Spinal cord (tissue), 10 donors: ENCODE data around the gene RBMS2. TPM values are rescaled to one million over a fixed set of nuclear protein-coding genes. Genes with fewer than 3 reads are reported as not detected.

Experiments used
- DNase-seq, 6 donors: peaks; one replicate each; pipeline versions ENCODE4 v3.0.0 to v3.0.0-alpha.2; 2013 to 2015; ENCODE audit warnings: low spot score in 6 of 6, low read depth in 4 of 6
- H3K27ac ChIP-seq: one replicate; pipeline ENCODE4 v1.5.1; 2013; ENCODE audit warnings: low read depth, low read length, control low read depth
- H3K27me3 ChIP-seq: one replicate; pipeline ENCODE4 v1.6.1; 2013; ENCODE audit warnings: low read length; ENCODE audit not compliant: control insufficient read depth, insufficient read depth
- H3K36me3 ChIP-seq: one replicate; pipeline ENCODE4 v1.6.1; 2013; ENCODE audit warnings: low read length; ENCODE audit not compliant: control insufficient read depth, insufficient read depth
- H3K4me1 ChIP-seq: one replicate; pipeline ENCODE4 v1.6.1; 2013; ENCODE audit warnings: low read length; ENCODE audit not compliant: control insufficient read depth, insufficient read depth
- H3K4me3 ChIP-seq: one replicate; pipeline ENCODE4 v1.5.1; 2013; ENCODE audit warnings: low read depth, low read length, control low read depth
- H3K9me3 ChIP-seq: one replicate; pipeline ENCODE4 v1.6.1; 2013; ENCODE audit warnings: low read length; ENCODE audit not compliant: control insufficient read depth, insufficient read depth
- WGBS: methylation state at CpG from one replicate; pipeline ENCODE4 v1.1.5; 2013; ENCODE audit warnings: missing lambda C conversion rate; ENCODE audit not compliant: insufficient coverage; 5-methylcytosine and 5-hydroxymethylcytosine counted together
- polyA plus RNA-seq, 2 donors: library from polyadenylated mRNA; unstranded; fragments of 120-200 nt; gene quantifications; one replicate each; pipeline ENCODE4 v1.2.1, GENCODE V29; 2013; ENCODE audit not compliant: insufficient read length in 2 of 2
- total RNA-seq, 2 donors: library from RNA; depleted of rRNA in 1 of 2; stranded (reverse); fragments of 120-200 nt in 1 of 2; fragments of >200 nt in 1 of 2; gene quantifications; one replicate each; pipeline versions ENCODE4 v1.2.3 to v1.2.4, GENCODE V29; 2013 to 2014
- donor health status: healthy.

RBMS2 gene
- total and polyA plus RNA-seq, 4 donors = 12.3 to 23.7 (median 16.4) TPM

DNA sequence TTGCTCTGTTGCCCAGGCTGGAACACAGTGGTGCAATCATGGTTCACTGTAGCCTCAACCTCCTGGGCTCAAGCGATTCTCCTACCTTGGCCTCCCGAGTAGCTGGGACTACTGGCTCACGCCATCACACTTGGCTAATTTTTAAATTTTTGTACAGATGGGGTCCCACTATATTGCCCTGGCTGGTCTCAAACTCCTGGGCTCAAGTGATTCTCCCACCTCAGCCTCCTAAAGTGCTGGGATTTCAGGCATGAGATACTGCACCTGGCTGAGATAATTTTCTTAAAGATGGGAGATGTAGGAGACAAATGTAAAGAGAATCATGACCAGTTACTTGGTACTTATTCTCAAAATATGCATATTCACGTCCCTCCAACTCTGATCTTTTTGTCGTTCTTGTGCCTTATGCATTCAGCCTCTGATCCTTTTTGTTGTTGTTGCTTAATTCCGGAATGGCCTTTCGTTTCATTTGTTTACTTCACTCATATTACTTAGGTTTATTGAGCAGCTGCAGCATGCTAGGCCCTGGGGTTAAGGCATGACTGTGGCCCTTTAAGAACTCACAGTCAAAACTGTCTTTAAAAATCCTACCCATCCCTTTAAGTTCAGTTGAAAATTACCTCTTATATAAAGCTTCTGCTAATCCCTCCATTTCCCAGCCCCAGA lies 8.9 kb downstream of the RBMS2 start:
- DNase-seq = no peak
- no peaks in the 10 kb centered on the region for H3K27me3 ChIP-seq
- no peaks in the 10 kb centered on the region for H3K4me1 ChIP-seq
- H3K27ac ChIP-seq = no peak overlapping the region
- H3K4me3 ChIP-seq = no peak overlapping the region
- WGBS = 100% methylated on average over 2 of the region's 7 CpGs
- H3K36me3 ChIP-seq = no peaks in the 10 kb centered on the region
- H3K9me3 ChIP-seq = no peaks in the 10 kb centered on the region

DNA sequence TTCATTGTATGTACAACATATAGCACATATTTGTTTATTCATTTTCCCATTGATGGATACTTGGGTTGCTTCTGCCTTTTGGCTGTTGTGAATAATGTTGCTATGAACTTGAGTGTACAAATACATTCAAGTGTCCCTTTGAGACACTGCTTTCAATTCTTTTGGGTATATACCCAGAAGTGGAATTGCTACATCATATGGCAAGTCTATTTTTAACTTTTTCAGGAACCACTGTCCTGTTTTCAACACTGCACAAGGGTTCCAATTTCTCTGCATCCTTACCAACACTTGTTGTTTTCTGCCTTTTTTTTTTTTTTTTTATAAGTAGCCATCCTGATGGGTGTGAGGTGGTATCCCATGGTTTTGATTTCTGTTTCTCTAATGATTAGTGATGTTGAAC lies 15.9 kb downstream of the RBMS2 start:
- H3K4me3 ChIP-seq = no peak overlapping the region
- H3K27ac ChIP-seq = no peak overlapping the region
- H3K27me3 ChIP-seq = no peaks in the 10 kb centered on the region
- no peak for DNase-seq
- no peaks in the 10 kb centered on the region for H3K9me3 ChIP-seq
- no peaks in the 10 kb centered on the region for H3K36me3 ChIP-seq
- H3K4me1 ChIP-seq = no peaks in the 10 kb centered on the region

DNA sequence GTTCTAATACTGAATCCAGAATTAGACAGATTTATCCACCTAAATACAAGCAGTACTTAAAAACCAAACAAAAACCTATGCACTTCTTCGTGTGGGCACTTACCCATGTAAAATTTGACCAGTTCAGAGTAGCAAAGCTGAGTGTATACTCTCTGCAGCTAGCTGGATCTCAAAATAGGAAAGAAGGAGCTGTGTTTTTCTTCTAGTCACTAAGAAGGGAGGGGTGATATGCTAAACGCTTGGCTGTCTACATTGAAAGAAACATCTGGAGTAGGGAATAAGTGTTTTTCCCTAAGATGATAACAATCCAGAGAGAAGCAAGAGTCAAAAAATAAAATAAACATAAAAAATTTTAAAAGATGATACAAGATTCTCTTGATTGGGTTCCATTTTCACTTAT lies 20.0 kb downstream of the RBMS2 start:
- H3K4me1 ChIP-seq = no peaks in the 10 kb centered on the region
- H3K9me3 ChIP-seq = no peaks in the 10 kb centered on the region
- WGBS = no CpG with 5 or more reads among the region's 2 CpGs
- DNase-seq = no peak
- no peak overlapping the region for H3K4me3 ChIP-seq
- no peak overlapping the region for H3K27ac ChIP-seq
- no peaks in the 10 kb centered on the region for H3K27me3 ChIP-seq
- no peaks in the 10 kb centered on the region for H3K36me3 ChIP-seq

DNA sequence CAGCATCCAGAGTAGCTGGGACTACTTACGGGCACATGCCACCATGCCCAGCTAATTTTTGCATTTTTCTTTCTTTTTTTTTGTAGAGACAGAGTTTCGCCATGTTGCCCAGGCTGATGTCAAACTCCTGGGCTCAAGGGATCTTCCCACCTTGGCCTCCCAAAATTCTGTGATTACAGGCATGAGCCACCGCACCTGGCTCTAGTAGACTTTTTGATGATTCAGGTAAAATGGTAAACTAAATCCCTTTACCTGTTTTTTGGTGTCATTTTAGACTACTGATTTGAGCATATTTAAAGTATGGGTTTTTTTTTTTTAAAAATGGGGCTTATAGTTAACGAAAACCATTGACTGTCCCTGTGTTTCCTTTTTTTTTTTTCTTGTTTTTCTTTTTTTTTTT lies 20.5 kb downstream of the RBMS2 start:
- Histone ChIP-seq H3K27me3 (no peaks in the 10 kb centered on the region), H3K4me1 (no peaks in the 10 kb centered on the region), H3K4me3 (no peak overlapping the region), H3K36me3 (no peaks in the 10 kb centered on the region), H3K27ac (no peak overlapping the region), H3K9me3 (no peaks in the 10 kb centered on the region)
- no peak for DNase-seq
- WGBS = 100% methylated on average over 1 of the region's 4 CpGs

DNA sequence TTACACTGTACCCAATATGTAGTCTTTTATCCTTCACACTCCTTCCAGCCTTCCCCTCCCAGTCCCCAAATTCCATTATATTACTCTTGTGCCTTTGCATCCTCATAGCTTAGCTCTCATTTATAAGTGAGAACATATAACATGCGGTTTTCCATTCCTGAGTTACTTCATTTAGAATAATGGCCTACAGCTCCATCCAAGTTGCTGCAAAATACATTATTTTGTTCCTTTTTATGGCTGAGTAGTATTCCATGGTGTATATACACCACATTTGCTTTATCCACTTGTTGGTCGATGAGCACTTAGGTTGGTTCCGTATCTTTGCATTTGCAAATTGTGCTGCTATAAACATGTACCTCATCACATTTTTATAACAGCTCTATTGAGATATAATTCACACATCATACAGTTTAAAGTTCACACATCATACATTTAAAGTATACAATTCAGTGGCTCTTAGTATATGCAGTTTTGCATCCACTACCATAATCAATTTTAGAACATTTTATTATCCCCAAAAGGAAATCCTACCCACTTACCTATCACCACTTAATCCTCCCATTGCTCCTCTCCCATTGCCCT lies 23.5 kb downstream of the RBMS2 start:
- no peak overlapping the region for H3K27ac ChIP-seq
- no peaks in the 10 kb centered on the region for H3K4me1 ChIP-seq
- no peaks in the 10 kb centered on the region for H3K27me3 ChIP-seq
- H3K9me3 ChIP-seq = no peaks in the 10 kb centered on the region
- H3K4me3 ChIP-seq = no peak overlapping the region
- WGBS = no CpG with 5 or more reads among the region's 3 CpGs
- no peaks in the 10 kb centered on the region for H3K36me3 ChIP-seq
- no peak for DNase-seq

DNA sequence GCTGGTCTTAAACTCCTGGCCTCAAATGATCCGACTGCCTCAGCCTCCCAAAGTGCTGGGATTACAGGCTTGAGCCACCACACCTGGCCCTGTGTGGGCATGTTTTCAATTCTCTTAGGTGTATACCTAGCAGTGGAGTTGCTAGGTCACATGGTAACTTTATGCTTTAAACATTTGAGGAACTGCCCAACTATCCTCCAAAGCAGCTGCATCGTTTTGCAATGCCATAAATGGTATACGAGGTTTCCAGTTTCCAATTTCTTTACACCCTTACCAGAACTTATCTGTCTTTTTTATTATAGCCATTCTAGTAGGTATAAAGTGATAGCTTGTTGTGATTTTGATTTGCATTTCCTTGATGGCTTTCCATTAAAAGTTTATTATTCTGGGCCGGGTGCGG lies 25.1 kb downstream of the RBMS2 start:
- WGBS = 100% methylated on average over 3 of the region's 5 CpGs
- Histone ChIP-seq H3K9me3 (no peaks in the 10 kb centered on the region), H3K4me1 (no peaks in the 10 kb centered on the region), H3K36me3 (no peaks in the 10 kb centered on the region), H3K4me3 (no peak overlapping the region), H3K27me3 (no peaks in the 10 kb centered on the region), H3K27ac (no peak overlapping the region)
- DNase-seq = no peak

DNA sequence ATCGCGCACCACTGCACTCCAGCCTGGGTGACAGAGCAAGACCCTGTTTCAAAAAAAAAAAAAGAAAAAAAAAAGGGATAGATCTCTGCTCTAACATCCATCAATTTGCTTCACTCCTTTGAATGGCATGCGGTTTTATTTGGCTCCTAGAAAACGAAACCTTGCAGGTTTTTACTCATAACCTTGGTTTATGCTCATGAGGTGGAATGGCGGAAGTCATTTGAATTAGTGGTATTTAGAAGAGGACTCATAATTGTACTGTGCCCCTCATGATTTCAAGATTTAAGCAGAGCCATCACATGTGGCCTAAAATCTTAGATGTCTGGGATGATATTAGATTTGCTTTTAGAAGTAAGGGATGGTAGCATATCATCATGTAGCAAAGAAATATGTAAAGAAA lies 29.4 kb downstream of the RBMS2 start:
- DNase-seq = no peak
- Histone ChIP-seq H3K9me3 (no peaks in the 10 kb centered on the region), H3K4me1 (no peaks in the 10 kb centered on the region), H3K36me3 (no peaks in the 10 kb centered on the region), H3K27me3 (no peaks in the 10 kb centered on the region), H3K27ac (no peak overlapping the region), H3K4me3 (no peak overlapping the region)
- 100% methylated on average over 1 of the region's 5 CpGs for WGBS

DNA sequence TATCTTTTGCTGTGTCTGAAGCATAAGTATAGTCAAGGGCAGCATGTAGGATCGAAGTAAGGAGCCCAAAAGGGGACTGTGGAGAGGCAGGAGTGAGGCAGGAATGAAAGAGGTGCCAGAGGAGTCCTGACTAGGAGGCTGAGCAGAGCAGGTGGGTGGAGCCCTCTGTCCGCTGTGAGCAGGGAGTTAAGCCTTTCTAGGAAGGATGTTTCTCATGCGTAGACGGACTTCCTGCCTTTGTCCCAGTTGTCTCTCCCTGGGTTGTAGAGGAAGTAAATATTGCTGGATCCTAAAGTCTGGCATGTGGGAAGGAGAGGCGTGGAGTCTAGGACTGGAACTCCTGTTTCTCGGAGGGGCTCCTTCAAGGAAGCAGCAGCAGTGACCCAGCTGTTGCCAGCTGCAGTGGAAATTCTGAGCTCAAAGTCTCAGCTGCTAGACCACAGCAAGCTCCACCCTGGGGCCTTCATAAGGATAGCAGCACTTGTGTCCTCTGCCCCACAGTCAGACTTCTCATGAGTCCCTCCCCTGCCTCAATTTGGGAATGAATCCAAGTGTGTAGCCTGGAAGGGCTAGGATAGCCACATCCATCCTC lies 44.0 kb downstream of the RBMS2 start:
- no peaks in the 10 kb centered on the region for H3K4me1 ChIP-seq
- WGBS = 44% methylated on average over 5 of the region's 6 CpGs
- peak; percentile 2 to 79 (median 26) for DNase-seq
- H3K4me3 ChIP-seq = peak overlapping the region; percentile 21
- H3K9me3 ChIP-seq = no peaks in the 10 kb centered on the region
- peaks cover 18% of the 10 kb centered on the region for H3K36me3 ChIP-seq
- H3K27ac ChIP-seq = peak overlapping the region; percentile 96
- no peaks in the 10 kb centered on the region for H3K27me3 ChIP-seq

DNA sequence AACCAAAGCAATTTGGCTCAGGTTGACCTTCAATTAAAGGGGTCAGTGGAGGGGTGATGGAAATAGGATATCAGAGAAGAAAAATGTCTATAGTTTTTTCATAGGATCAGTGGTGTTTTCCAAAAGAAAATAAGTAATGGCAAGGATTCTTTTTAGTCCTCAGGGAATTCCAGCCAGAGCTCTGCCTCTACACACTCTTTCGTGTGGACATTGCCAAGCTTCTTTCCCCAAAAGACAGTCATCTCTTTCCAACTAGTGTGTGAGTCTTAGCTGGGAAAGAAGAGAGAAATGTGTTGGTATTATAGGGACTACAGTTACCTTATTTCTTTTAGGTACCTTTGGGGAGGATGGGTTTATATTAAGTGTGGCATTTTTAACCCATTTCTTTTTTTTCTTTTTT lies 46.5 kb downstream of the RBMS2 start:
- H3K4me3 ChIP-seq = no peak overlapping the region
- no peaks in the 10 kb centered on the region for H3K9me3 ChIP-seq
- DNase-seq = no peak
- H3K27me3 ChIP-seq = no peaks in the 10 kb centered on the region
- no CpG with 5 or more reads among the region's 1 CpG for WGBS
- H3K36me3 ChIP-seq = peaks cover 17% of the 10 kb centered on the region
- no peaks in the 10 kb centered on the region for H3K4me1 ChIP-seq
- H3K27ac ChIP-seq = no peak overlapping the region

DNA sequence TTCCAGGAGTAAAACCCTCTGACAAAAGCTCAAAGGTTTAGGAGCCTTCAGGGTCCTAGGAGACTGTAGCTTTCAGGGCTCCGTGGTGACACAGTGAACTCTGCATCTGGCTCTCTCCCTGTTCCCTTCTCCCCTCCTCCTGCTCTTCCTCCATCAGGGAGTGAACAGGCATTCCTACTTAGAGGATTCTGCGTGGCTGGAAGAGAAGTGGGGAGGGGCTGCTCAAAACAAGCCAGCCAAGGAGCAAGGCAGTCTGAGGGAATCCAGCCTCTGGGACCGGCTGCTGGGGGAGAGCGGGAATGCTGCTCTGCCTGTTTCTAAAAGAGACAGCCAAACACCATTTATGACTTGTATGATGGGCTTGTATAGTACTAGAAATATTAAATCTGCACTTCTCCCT lies 49.5 kb downstream of the RBMS2 start:
- Histone ChIP-seq H3K27ac (peak overlapping the region; percentile 42), H3K9me3 (no peaks in the 10 kb centered on the region), H3K4me3 (no peak overlapping the region), H3K4me1 (no peaks in the 10 kb centered on the region), H3K36me3 (peaks cover 13% of the 10 kb centered on the region), H3K27me3 (no peaks in the 10 kb centered on the region)
- peak in 1 of 6 donors; percentile 26 for DNase-seq
- WGBS = 30% methylated on average over 1 of the region's 4 CpGs
